ENCODE data around the gene PDLIM7. TPM values are rescaled to one million over a fixed set of nuclear protein-coding genes. Genes with fewer than 3 reads are reported as not detected.
"Not testable (repeated sequence)": the region's sequence is repeated elsewhere in the genome, so short reads cannot be mapped to it uniquely, and the experiment has no call there.

The PDLIM7 gene
- total RNA-seq, 1 donor from 2014 or later, result 38.7 TPM

DNA sequence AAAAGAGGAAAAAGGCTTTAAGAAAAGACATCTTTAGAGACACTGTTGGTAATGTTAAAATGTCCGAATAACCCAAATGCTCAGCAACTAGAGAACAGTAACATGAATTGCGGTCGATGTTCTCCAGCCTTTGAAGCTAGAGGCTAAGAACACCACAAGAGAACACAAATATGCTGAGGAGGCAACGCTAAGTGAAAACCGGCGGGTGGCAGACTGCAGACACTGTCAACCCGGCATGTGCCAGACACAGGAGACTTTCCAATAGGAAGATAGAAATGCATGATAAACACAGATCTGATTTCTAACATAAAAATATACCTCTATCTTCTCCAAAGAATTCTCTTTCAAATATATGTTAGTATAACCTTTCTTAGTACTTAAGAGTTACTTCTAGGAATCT, 37.7 kb upstream of the PDLIM7 start:
- H3F3A ChIP-seq (ENCODE audit: low read depth), result no peaks in the 10 kb centered on the region
- Mint-ChIP-seq H3K4me1 (peaks cover 3% of the 10 kb centered on the region), H3K27me3 (ENCODE audit: insufficient read depth, low read depth) (peaks cover 2% of the 10 kb centered on the region), H3K4me3 (no peak overlapping the region), H3K9me3 (no peaks in the 10 kb centered on the region), H3K27ac (no peak overlapping the region), H3K36me3 (peaks cover 19% of the 10 kb centered on the region)
- H3K36me3 ChIP-seq, result no peaks in the 10 kb centered on the region
- H3K27ac ChIP-seq, result no peak overlapping the region
- H3K4me1 ChIP-seq, result no peaks in the 10 kb centered on the region
- no peak overlapping the region for H3K9ac ChIP-seq
- H3K4me3 ChIP-seq, result no peak overlapping the region
- TF ChIP-seq, protein P1, sequence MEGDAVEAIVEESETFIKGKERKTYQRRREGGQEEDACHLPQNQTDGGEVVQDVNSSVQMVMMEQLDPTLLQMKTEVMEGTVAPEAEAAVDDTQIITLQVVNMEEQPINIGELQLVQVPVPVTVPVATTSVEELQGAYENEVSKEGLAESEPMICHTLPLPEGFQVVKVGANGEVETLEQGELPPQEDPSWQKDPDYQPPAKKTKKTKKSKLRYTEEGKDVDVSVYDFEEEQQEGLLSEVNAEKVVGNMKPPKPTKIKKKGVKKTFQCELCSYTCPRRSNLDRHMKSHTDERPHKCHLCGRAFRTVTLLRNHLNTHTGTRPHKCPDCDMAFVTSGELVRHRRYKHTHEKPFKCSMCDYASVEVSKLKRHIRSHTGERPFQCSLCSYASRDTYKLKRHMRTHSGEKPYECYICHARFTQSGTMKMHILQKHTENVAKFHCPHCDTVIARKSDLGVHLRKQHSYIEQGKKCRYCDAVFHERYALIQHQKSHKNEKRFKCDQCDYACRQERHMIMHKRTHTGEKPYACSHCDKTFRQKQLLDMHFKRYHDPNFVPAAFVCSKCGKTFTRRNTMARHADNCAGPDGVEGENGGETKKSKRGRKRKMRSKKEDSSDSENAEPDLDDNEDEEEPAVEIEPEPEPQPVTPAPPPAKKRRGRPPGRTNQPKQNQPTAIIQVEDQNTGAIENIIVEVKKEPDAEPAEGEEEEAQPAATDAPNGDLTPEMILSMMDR (IDR thresholded peaks at IDR 0.05), result no peak
- TF ChIP-seq EZH2 (IDR thresholded peaks at IDR 0.05) (no peak), EZH2phosphoT487 (IDR thresholded peaks at IDR 0.05) (no peak)
- no peak for DNase-seq (ENCODE audit: low spot score)
- H2AFZ ChIP-seq (replicated peaks), result no peak overlapping the region
- no peaks in the 10 kb centered on the region for H3K27me3 ChIP-seq
- peaks cover 63% of the 10 kb centered on the region for H4K20me1 ChIP-seq (ENCODE audit: low read depth)
- peaks cover 18% of the 10 kb centered on the region for H3K79me2 ChIP-seq (ENCODE audit: low read depth)
- H3K9me3 ChIP-seq (ENCODE audit: low read depth), result no peaks in the 10 kb centered on the region
- H3K4me2 ChIP-seq, result no peak overlapping the region

DNA sequence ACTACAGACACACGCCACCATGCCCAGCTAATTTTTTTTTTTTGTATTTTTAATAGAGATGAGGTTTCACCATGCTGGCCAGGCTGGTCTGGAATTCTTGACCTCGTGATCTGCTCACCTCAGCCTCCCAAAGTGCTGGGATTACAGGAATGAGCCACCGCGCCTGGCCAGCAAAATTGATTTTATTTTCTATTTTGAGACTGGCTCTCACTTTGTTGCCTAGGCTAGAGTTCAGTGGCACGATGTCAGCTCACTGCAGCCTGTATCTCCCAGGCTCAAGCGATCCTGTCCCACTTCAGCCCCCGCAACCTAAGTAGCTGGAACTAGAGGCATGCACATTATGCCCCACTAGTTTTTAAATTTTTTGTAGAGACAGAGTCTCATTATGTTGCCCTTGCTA, 37.0 kb upstream of the PDLIM7 start:
- H3K27me3 Mint-ChIP-seq (ENCODE audit: insufficient read depth, low read depth); H3K27ac ChIP-seq; DNase-seq (ENCODE audit: low spot score); H3K4me1 ChIP-seq; H3K27me3 ChIP-seq; H2AFZ ChIP-seq (replicated peaks); H3K9me3 ChIP-seq (ENCODE audit: low read depth); H3K27ac Mint-ChIP-seq; H3K9ac ChIP-seq; H3K4me1 Mint-ChIP-seq; H3K4me3 ChIP-seq; H3K36me3 ChIP-seq; H3K4me2 ChIP-seq; H3K4me3 Mint-ChIP-seq; H3K9me3 Mint-ChIP-seq; H3F3A ChIP-seq (ENCODE audit: low read depth): not testable (repeated sequence)
- Histone ChIP-seq H4K20me1 (ENCODE audit: low read depth) (peaks cover 58% of the 10 kb centered on the region), H3K79me2 (ENCODE audit: low read depth) (peaks cover 12% of the 10 kb centered on the region)
- H3K36me3 Mint-ChIP-seq, result peaks cover 20% of the 10 kb centered on the region

DNA sequence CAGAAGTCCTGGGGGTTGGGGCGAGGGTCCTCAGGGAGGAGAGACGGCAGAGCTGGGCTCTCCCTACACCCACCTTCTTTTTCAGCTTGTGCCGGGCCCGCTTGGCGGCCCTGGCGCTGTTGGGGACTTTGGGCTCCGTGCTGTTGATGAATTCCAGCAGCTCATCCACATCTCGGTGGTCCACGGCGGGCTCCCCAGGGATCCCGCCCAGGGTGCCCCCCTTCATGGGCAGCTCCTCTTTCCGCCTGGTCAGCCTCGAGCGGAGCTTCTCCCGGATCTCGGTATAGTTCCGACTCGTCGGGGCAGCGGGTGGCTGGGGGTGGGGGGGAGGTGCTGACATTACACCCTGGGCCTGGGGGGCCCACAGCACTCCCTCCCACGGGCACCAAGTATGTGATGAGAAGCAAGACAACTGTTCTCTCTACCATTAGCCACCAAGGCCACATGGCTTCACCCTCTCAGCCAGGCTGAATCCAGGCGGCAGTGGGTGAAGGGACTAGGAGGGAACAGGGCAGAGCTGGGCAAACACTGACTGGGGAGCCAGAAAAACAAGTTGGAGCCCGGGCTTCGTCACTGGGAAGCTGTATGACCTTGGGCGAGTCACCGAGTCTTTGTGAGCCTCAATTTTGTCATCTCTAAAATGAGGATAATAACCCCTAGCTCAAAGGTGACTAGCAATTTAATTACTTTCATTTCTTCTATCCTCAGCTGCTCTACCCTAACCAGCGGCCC, 34.0 kb upstream of the PDLIM7 start:
- no peaks in the 10 kb centered on the region for H3K4me1 ChIP-seq
- TF ChIP-seq EZH2 (IDR thresholded peaks at IDR 0.05) (no peak), EZH2phosphoT487 (IDR thresholded peaks at IDR 0.05) (no peak)
- TF ChIP-seq, protein P1 (IDR thresholded peaks at IDR 0.05), result no peak
- no peak overlapping the region for H3K27ac ChIP-seq
- H3K36me3 ChIP-seq, result no peaks in the 10 kb centered on the region
- Mint-ChIP-seq H3K9me3 (no peaks in the 10 kb centered on the region), H3K27me3 (ENCODE audit: insufficient read depth, low read depth) (no peaks in the 10 kb centered on the region), H3K4me1 (no peaks in the 10 kb centered on the region), H3K36me3 (peaks cover 15% of the 10 kb centered on the region), H3K27ac (no peak overlapping the region), H3K4me3 (no peak overlapping the region)
- H3K4me3 ChIP-seq, result no peak overlapping the region
- no peak for DNase-seq (ENCODE audit: low spot score)
- no peak overlapping the region for H3K4me2 ChIP-seq
- H4K20me1 ChIP-seq (ENCODE audit: low read depth), result peaks cover 32% of the 10 kb centered on the region
- H3K27me3 ChIP-seq, result no peaks in the 10 kb centered on the region
- H3K9ac ChIP-seq, result no peak overlapping the region
- H3K79me2 ChIP-seq (ENCODE audit: low read depth), result peaks cover 4% of the 10 kb centered on the region
- H3F3A ChIP-seq (ENCODE audit: low read depth), result no peaks in the 10 kb centered on the region
- no peaks in the 10 kb centered on the region for H3K9me3 ChIP-seq (ENCODE audit: low read depth)
- no peak overlapping the region for H2AFZ ChIP-seq (replicated peaks)

DNA sequence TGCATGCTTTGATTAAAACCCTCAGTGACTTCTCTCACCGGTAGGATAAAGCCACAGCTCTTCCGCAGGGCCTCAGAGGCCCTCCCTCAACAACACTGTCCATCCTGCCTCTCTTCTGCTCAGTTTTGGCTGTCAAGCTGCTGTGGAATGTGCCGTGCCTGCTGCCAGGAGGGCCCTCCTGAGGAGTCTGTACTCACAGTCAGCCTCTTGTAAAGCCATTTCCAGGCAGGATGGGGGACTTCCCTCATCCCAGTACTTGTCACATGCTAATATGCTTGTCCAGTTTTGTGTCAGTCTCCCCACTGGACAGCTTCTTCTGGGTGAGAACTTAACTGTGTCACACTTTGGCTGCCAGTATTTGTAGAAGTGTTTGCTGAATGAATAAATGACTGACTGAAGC, 33.2 kb upstream of the PDLIM7 start:
- TF ChIP-seq EZH2 (IDR thresholded peaks at IDR 0.05) (no peak), EZH2phosphoT487 (IDR thresholded peaks at IDR 0.05) (no peak)
- TF ChIP-seq, protein P1 (IDR thresholded peaks at IDR 0.05), result no peak
- no peak overlapping the region for H3K4me2 ChIP-seq
- no peaks in the 10 kb centered on the region for H3F3A ChIP-seq (ENCODE audit: low read depth)
- Mint-ChIP-seq H3K9me3 (no peaks in the 10 kb centered on the region), H3K4me1 (no peaks in the 10 kb centered on the region), H3K4me3 (no peak overlapping the region), H3K27me3 (ENCODE audit: insufficient read depth, low read depth) (no peaks in the 10 kb centered on the region), H3K27ac (no peak overlapping the region), H3K36me3 (peaks cover 16% of the 10 kb centered on the region)
- no peaks in the 10 kb centered on the region for H3K9me3 ChIP-seq (ENCODE audit: low read depth)
- DNase-seq (ENCODE audit: low spot score), result no peak
- no peak overlapping the region for H2AFZ ChIP-seq (replicated peaks)
- no peak overlapping the region for H3K27ac ChIP-seq
- no peak overlapping the region for H3K4me3 ChIP-seq
- H3K9ac ChIP-seq, result no peak overlapping the region
- peaks cover 4% of the 10 kb centered on the region for H3K79me2 ChIP-seq (ENCODE audit: low read depth)
- H3K27me3 ChIP-seq, result no peaks in the 10 kb centered on the region
- H3K36me3 ChIP-seq, result no peaks in the 10 kb centered on the region
- H3K4me1 ChIP-seq, result no peaks in the 10 kb centered on the region
- peaks cover 33% of the 10 kb centered on the region for H4K20me1 ChIP-seq (ENCODE audit: low read depth)
